Neural cell (in vitro differentiated cells): ENCODE data around the gene PMIS2. TPM values are rescaled to one million over a fixed set of nuclear protein-coding genes. Genes with fewer than 3 reads are reported as not detected.

Experiments used
- H2AFZ ChIP-seq: fragments of 200-600, 300-800 bp; sonication (generic), shearing (Covaris generic); 2 replicates; pipeline ENCODE4 v1.6.0; 2014; ENCODE audit warnings: low read depth, mild to moderate bottlenecking, antibody characterized with exemption, low read length, moderate library complexity
- H3F3A ChIP-seq: fragments of 200-600 bp; shearing (Covaris generic); 2 replicates; pipeline ENCODE4 v1.6.1; 2016; ENCODE audit warnings: mild to moderate bottlenecking, moderate library complexity, mixed read lengths, antibody characterized with exemption, low read length; ENCODE audit not compliant: insufficient read depth, poor library complexity, severe bottlenecking
- H3K27ac ChIP-seq: fragments of 200-600, 300-800 bp; sonication (generic), shearing (Covaris generic); 2 replicates; pipeline ENCODE4 v1.5.1; 2014; ENCODE audit warnings: mild to moderate bottlenecking, low read length, moderate library complexity
- H3K27me3 ChIP-seq: fragments of 300-800, 200-600 bp; sonication (generic), shearing (Covaris generic); 2 replicates; pipeline ENCODE4 v1.6.0; 2014; ENCODE audit warnings: mild to moderate bottlenecking, low read depth, low read length, moderate library complexity; ENCODE audit not compliant: insufficient read depth
- H3K36me3 ChIP-seq: fragments of 300-800, 200-600 bp; sonication (generic), shearing (Covaris generic); 2 replicates; pipeline ENCODE4 v1.5.1; 2014; ENCODE audit warnings: mild to moderate bottlenecking, antibody characterized with exemption, low read length, moderate library complexity; ENCODE audit not compliant: insufficient read depth
- H3K4me2 ChIP-seq: fragments of 300-800, 200-600 bp; sonication (generic), shearing (Covaris generic); 2 replicates; pipeline ENCODE4 v1.6.0; 2014; ENCODE audit warnings: mild to moderate bottlenecking, low read length
- H3K4me3 ChIP-seq: fragments of 300-800, 200-600 bp; sonication (generic), shearing (Covaris generic); 2 replicates; pipeline ENCODE4 v1.5.1; 2014; ENCODE audit warnings: mild to moderate bottlenecking, low read length, moderate library complexity
- H3K79me2 ChIP-seq: fragments of 200-600 bp; shearing (Covaris generic); replicated peaks from 2 replicates; pipeline ENCODE4 v1.6.0; 2014; ENCODE audit warnings: mild to moderate bottlenecking, low read length, moderate library complexity; ENCODE audit not compliant: insufficient read depth
- H3K9ac ChIP-seq: fragments of 300-800, 200-600 bp; sonication (generic), shearing (Covaris generic); 2 replicates; pipeline ENCODE4 v1.6.1; 2016; ENCODE audit warnings: mild to moderate bottlenecking, low read length, mixed read lengths
- H3K9me2 ChIP-seq: fragments of 200-600 bp; shearing (Covaris generic); 2 replicates; pipeline ENCODE4 v1.6.1; 2016; ENCODE audit warnings: mild to moderate bottlenecking, low read length, mixed read lengths; ENCODE audit not compliant: insufficient read depth
- H3K9me3 ChIP-seq: fragments of 200-600, 300-800 bp; sonication (generic), shearing (Covaris generic); 2 replicates; pipeline ENCODE4 v1.6.1; 2016; ENCODE audit warnings: mild to moderate bottlenecking, mixed run types, low read length, moderate library complexity, mixed read lengths
- H4K20me1 ChIP-seq: fragments of 200-600 bp; shearing (Covaris generic); 2 replicates; pipeline ENCODE4 v1.6.1; 2016; ENCODE audit warnings: mild to moderate bottlenecking, mixed run types; ENCODE audit not compliant: insufficient read depth
- EP300 ChIP-seq: fragments of 450-650 bp; conservative IDR thresholded peaks from 2 replicates; pipeline ENCODE4 v1.6.1; 2014; ENCODE audit warnings: antibody characterized with exemption, mild to moderate bottlenecking, moderate library complexity; ENCODE audit not compliant: poor library complexity, severe bottlenecking
- EZH2 ChIP-seq: fragments of 200-600, 300-800 bp; shearing (Covaris generic), sonication (generic); IDR thresholded peaks from 2 replicates; pipeline ENCODE4 v1.6.1; 2014; ENCODE audit warnings: antibody characterized with exemption, low read length, borderline replicate concordance, mild to moderate bottlenecking; ENCODE audit not compliant: insufficient read depth, poor library complexity, severe bottlenecking
- MXI1 ChIP-seq: fragments of 450-650 bp; conservative IDR thresholded peaks from 2 replicates; pipeline ENCODE4 v1.6.1; 2014; ENCODE audit warnings: antibody characterized with exemption, mild to moderate bottlenecking; ENCODE audit not compliant: poor library complexity, severe bottlenecking
- POLR2AphosphoS5 ChIP-seq: IDR thresholded peaks from 2 replicates; pipeline ENCODE4 v1.6.1; 2012
- RAD21 ChIP-seq: fragments of 450-650 bp; conservative IDR thresholded peaks from 2 replicates; pipeline ENCODE4 v1.6.1; 2014; ENCODE audit warnings: antibody characterized with exemption, mild to moderate bottlenecking, moderate library complexity
- SMC3 ChIP-seq: fragments of 450-650 bp; conservative IDR thresholded peaks from 2 replicates; pipeline ENCODE4 v1.6.1; 2014; ENCODE audit warnings: antibody characterized with exemption, mild to moderate bottlenecking, moderate library complexity; ENCODE audit not compliant: poor library complexity
- TAF1 ChIP-seq: IDR thresholded peaks from 2 replicates; pipeline ENCODE4 v1.6.1; 2012; ENCODE audit warnings: low read depth
- polyA plus RNA-seq: library from polyadenylated mRNA; depleted of rRNA; stranded (reverse); fragments of >200 nt; gene quantifications from 2 replicates; pipeline ENCODE4 v1.2.3, GENCODE V29; 2014
- TF ChIP-seq, protein P1 (sequence below): fragments of 450-650 bp; IDR thresholded peaks from 2 replicates; pipeline ENCODE4 v1.5.1; 2014; ENCODE audit warnings: antibody characterized with exemption, mild to moderate bottlenecking, moderate library complexity; ENCODE audit not compliant: poor library complexity, severe bottlenecking
- TF ChIP-seq, protein P2 (sequence below): IDR thresholded peaks from 2 replicates; pipeline ENCODE4 v1.6.1; 2012; ENCODE audit warnings: borderline replicate concordance

PMIS2 gene
- polyA plus RNA-seq, 1 donor from 2014 or later = not detected

DNA sequence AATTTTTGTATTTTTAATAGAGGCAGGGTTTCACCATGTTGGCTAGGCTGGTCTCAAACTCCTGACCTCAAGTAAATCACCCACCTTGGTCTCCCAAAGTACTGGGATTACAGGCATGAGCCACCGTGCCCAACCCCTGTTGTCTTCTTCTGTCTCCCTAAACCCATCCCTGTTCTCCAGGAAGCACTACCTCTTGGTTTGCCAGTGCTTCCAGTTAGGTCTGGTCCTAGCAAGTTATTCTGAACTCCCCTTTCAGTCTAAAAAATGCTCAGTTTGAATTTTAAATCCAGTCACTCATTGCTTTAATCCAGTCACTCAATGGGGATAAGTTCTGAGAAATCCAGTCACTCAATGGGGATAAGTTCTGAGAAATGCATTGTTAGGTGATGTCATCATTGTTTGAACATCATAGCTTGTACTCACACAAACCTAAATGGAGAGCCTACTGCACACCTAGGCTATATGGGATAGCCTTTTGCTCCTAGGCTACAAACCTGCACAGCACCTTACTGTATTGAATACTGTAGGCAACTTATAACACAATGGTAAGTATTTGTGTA, 14.5 kb upstream of the PMIS2 start:
- H3K9me2 ChIP-seq = no peaks in the 10 kb centered on the region
- no peaks in the 10 kb centered on the region for H3K36me3 ChIP-seq
- H3K27ac ChIP-seq = no peak overlapping the region
- no peak overlapping the region for H3K4me2 ChIP-seq
- H3K9ac ChIP-seq = no peak overlapping the region
- H3K9me3 ChIP-seq = no peaks in the 10 kb centered on the region
- no peaks in the 10 kb centered on the region for H3F3A ChIP-seq
- TF ChIP-seq, protein P1, sequence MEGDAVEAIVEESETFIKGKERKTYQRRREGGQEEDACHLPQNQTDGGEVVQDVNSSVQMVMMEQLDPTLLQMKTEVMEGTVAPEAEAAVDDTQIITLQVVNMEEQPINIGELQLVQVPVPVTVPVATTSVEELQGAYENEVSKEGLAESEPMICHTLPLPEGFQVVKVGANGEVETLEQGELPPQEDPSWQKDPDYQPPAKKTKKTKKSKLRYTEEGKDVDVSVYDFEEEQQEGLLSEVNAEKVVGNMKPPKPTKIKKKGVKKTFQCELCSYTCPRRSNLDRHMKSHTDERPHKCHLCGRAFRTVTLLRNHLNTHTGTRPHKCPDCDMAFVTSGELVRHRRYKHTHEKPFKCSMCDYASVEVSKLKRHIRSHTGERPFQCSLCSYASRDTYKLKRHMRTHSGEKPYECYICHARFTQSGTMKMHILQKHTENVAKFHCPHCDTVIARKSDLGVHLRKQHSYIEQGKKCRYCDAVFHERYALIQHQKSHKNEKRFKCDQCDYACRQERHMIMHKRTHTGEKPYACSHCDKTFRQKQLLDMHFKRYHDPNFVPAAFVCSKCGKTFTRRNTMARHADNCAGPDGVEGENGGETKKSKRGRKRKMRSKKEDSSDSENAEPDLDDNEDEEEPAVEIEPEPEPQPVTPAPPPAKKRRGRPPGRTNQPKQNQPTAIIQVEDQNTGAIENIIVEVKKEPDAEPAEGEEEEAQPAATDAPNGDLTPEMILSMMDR = no peak
- TF ChIP-seq POLR2AphosphoS5 (no peak), EZH2 (no peak), EP300 (no peak)
- H3K4me3 ChIP-seq = no peak overlapping the region
- H4K20me1 ChIP-seq = no peaks in the 10 kb centered on the region
- H3K79me2 ChIP-seq = no peaks in the 10 kb centered on the region
- no peak overlapping the region for H2AFZ ChIP-seq
- no peaks in the 10 kb centered on the region for H3K27me3 ChIP-seq

DNA sequence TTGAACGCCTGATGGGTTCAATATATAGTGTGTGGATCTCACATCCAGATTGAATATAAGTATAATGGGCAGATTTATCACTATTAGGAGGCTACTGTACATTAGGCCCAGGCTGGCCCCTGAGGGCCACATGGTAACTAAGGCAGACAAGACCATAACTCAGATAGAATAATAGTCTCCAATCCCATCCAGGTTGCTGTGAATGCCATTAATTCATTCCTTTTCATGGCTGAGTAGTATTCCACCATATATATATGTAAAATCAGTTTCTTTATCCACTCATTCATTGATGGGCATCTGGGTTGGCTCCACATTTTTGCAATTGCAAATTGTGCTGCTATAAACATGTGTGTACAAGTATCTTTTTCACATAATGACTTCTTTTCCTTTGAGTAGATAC, 8.1 kb upstream of the PMIS2 start:
- Histone ChIP-seq H3K9me3 (no peaks in the 10 kb centered on the region), H4K20me1 (no peaks in the 10 kb centered on the region), H3F3A (no peaks in the 10 kb centered on the region), H3K9me2 (no peaks in the 10 kb centered on the region), H2AFZ (no peak overlapping the region), H3K27ac (no peak overlapping the region), H3K36me3 (no peaks in the 10 kb centered on the region), H3K4me2 (no peak overlapping the region), H3K27me3 (no peaks in the 10 kb centered on the region), H3K9ac (no peak overlapping the region), H3K4me3 (no peak overlapping the region), H3K79me2 (no peaks in the 10 kb centered on the region)
- TF ChIP-seq TAF1 (no peak), EP300 (no peak), POLR2AphosphoS5 (no peak), SMC3 (no peak), MXI1 (no peak), RAD21 (no peak)
- TF ChIP-seq, protein P2, sequence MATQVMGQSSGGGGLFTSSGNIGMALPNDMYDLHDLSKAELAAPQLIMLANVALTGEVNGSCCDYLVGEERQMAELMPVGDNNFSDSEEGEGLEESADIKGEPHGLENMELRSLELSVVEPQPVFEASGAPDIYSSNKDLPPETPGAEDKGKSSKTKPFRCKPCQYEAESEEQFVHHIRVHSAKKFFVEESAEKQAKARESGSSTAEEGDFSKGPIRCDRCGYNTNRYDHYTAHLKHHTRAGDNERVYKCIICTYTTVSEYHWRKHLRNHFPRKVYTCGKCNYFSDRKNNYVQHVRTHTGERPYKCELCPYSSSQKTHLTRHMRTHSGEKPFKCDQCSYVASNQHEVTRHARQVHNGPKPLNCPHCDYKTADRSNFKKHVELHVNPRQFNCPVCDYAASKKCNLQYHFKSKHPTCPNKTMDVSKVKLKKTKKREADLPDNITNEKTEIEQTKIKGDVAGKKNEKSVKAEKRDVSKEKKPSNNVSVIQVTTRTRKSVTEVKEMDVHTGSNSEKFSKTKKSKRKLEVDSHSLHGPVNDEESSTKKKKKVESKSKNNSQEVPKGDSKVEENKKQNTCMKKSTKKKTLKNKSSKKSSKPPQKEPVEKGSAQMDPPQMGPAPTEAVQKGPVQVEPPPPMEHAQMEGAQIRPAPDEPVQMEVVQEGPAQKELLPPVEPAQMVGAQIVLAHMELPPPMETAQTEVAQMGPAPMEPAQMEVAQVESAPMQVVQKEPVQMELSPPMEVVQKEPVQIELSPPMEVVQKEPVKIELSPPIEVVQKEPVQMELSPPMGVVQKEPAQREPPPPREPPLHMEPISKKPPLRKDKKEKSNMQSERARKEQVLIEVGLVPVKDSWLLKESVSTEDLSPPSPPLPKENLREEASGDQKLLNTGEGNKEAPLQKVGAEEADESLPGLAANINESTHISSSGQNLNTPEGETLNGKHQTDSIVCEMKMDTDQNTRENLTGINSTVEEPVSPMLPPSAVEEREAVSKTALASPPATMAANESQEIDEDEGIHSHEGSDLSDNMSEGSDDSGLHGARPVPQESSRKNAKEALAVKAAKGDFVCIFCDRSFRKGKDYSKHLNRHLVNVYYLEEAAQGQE = no peak

DNA sequence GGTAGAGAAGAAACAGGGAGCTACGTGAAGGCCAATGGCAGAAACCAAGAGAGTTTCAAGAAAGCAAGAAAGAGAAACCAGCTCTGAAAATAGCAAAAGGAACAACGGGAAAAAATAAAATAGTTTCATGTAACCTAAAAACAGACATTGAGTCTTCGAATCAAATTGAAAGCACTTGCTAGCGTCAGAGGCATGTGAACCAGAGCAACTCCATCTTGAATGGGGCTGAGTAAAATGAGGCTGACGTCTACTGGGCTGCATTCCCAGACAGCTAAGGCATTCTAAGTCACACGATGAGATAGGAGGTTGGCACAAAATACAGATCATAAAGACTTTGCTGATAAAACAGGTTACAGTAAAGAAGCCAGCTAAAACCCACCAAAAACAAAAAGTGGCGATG, 7.3 kb upstream of the PMIS2 start:
- no peak overlapping the region for H2AFZ ChIP-seq
- H3K79me2 ChIP-seq = no peaks in the 10 kb centered on the region
- no peaks in the 10 kb centered on the region for H3F3A ChIP-seq
- TF ChIP-seq MXI1 (no peak), POLR2AphosphoS5 (no peak), SMC3 (no peak), EP300 (no peak), RAD21 (no peak), EZH2 (no peak), TAF1 (no peak)
- TF ChIP-seq, protein P1 = no peak
- TF ChIP-seq, protein P2 = no peak
- no peaks in the 10 kb centered on the region for H3K36me3 ChIP-seq
- H3K4me2 ChIP-seq = no peak overlapping the region
- H4K20me1 ChIP-seq = no peaks in the 10 kb centered on the region
- no peaks in the 10 kb centered on the region for H3K9me2 ChIP-seq
- H3K9me3 ChIP-seq = no peaks in the 10 kb centered on the region
- no peaks in the 10 kb centered on the region for H3K27me3 ChIP-seq
- H3K27ac ChIP-seq = no peak overlapping the region
- H3K4me3 ChIP-seq = no peak overlapping the region
- no peak overlapping the region for H3K9ac ChIP-seq
